SH-SY5Y (cell line): Measurements from ENCODE around the gene OSBPL7.

Source experiments
- GATA2 ChIP-seq: IDR thresholded peaks from 2 replicates; pipeline ENCODE4 v1.6.1; 2011; ENCODE audit warnings: mild to moderate bottlenecking, low read depth, low read length
- GATA3 ChIP-seq: IDR thresholded peaks from 2 replicates; pipeline ENCODE4 v1.6.1; 2011; ENCODE audit warnings: low read depth, mild to moderate bottlenecking, low read length, moderate library complexity

- TF ChIP-seq GATA2 (no peak), GATA3 (no peak)
Observed at GRCh38 chr17:47853616-47854015, 32.0 kb upstream of the OSBPL7 start.
